ENCODE measurements around the gene ZNF227. TPM values are rescaled to one million over a fixed set of nuclear protein-coding genes. Genes with fewer than 3 reads are reported as not detected.
A peak's percentile ranks its signal among the peaks of the same experiment; 100 is the strongest.
"Not testable (repeated sequence)": the region's sequence is repeated elsewhere in the genome, so short reads cannot be mapped to it uniquely, and the experiment has no call there.

Gene ZNF227
- polyA plus RNA-seq, 1 donor (not counting 4 experiments of a cell fraction or from before 2014, with no cell fraction given) = 7.7 TPM

GRCh38 chr19:44212866-44213346 lies 574 bp downstream of the ZNF227 start:
- H3K27ac ChIP-seq (ENCODE audit: control insufficient read depth, insufficient read depth, low read length) = peak overlapping the region; percentile 71
- H4K20me1 ChIP-seq (ENCODE audit: control insufficient read depth, extremely low read depth, insufficient read depth, low read length) = no peaks in the 10 kb centered on the region
- peaks cover 5 to 6% of the 10 kb centered on the region in 2 experiments for H3K36me3 ChIP-seq (ENCODE audit: control insufficient read depth in 2 of 2, extremely low read depth in 1 of 2, insufficient read depth in 2 of 2, low read length in 2 of 2)
- peak overlapping the region; percentile 80 for H3K9ac ChIP-seq (ENCODE audit: control insufficient read depth, extremely low read depth, insufficient read depth, low read length)
- peak overlapping the region; percentile 70 to 93 (median 86) for H3K4me3 ChIP-seq (ENCODE audit: control insufficient read depth in 2 of 3, extremely low read depth in 1 of 3, insufficient read depth in 2 of 3, low read depth in 1 of 3, low read length in 3 of 3)
- H3K9me3 ChIP-seq (ENCODE audit: control insufficient read depth, low read depth, low read length) = no peaks in the 10 kb centered on the region
- H3K79me2 ChIP-seq (ENCODE audit: control insufficient read depth, insufficient read depth, low read length) = peaks cover 13% of the 10 kb centered on the region
- H3K4me2 ChIP-seq (ENCODE audit: control insufficient read depth, extremely low read depth, insufficient read depth, low read depth, low read length) = peak overlapping the region; percentile 97
- dilution Hi-C loops (cut with MboI; ENCODE audit: extremely low pct_ligation_motif_present, low sequenced_read_pairs) = no loop called here
- DNase-seq (ENCODE audit: low read depth, low spot score) (no peak), FAIRE-seq (no peak)
- peak overlapping the region; percentile 90 for H2AFZ ChIP-seq (ENCODE audit: control insufficient read depth, low read length)
- peaks cover 14% of the 10 kb centered on the region for H3K4me1 ChIP-seq (ENCODE audit: control insufficient read depth, extremely low read depth, insufficient read depth, low read length)
- no peaks in the 10 kb centered on the region for H3K9me1 ChIP-seq (ENCODE audit: control insufficient read depth, extremely low read depth, insufficient read depth, low read length)
- no peaks in the 10 kb centered on the region for H3K27me3 ChIP-seq (ENCODE audit: control insufficient read depth, extremely low read depth, insufficient read depth, low read length)
- no peak for TF ChIP-seq EZH2 (IDR thresholded peaks at IDR 0.05; ENCODE audit: low read length)
- no peak for TF ChIP-seq CTCF (optimal IDR thresholded peaks at IDR 0.05 in 1 of 3, IDR thresholded peaks at IDR 0.05 in 1 of 3, conservative IDR thresholded peaks at IDR 0.05 in 1 of 3; ENCODE audit: extremely low read depth in 1 of 3, insufficient read depth in 2 of 3, low read length in 3 of 3)

- H4K20me1 ChIP-seq (ENCODE audit: control insufficient read depth, extremely low read depth, insufficient read depth, low read length); H3K9ac ChIP-seq (ENCODE audit: control insufficient read depth, extremely low read depth, insufficient read depth, low read length); H3K4me1 ChIP-seq (ENCODE audit: control insufficient read depth, extremely low read depth, insufficient read depth, low read length); H3K4me3 ChIP-seq (ENCODE audit: control insufficient read depth in 2 of 3, extremely low read depth in 1 of 3, insufficient read depth in 2 of 3, low read depth in 1 of 3, low read length in 3 of 3); FAIRE-seq; H3K27me3 ChIP-seq (ENCODE audit: control insufficient read depth, extremely low read depth, insufficient read depth, low read length); H3K4me2 ChIP-seq (ENCODE audit: control insufficient read depth, extremely low read depth, insufficient read depth, low read depth, low read length); H3K9me3 ChIP-seq (ENCODE audit: control insufficient read depth, low read depth, low read length); H2AFZ ChIP-seq (ENCODE audit: control insufficient read depth, low read length); H3K36me3 ChIP-seq (ENCODE audit: control insufficient read depth in 2 of 2, extremely low read depth in 1 of 2, insufficient read depth in 2 of 2, low read length in 2 of 2); H3K79me2 ChIP-seq (ENCODE audit: control insufficient read depth, insufficient read depth, low read length); H3K27ac ChIP-seq (ENCODE audit: control insufficient read depth, insufficient read depth, low read length); DNase-seq (ENCODE audit: low read depth, low spot score); dilution Hi-C loops (cut with MboI; ENCODE audit: extremely low pct_ligation_motif_present, low sequenced_read_pairs); H3K9me1 ChIP-seq (ENCODE audit: control insufficient read depth, extremely low read depth, insufficient read depth, low read length): not testable (repeated sequence)
These were observed 7.6 kb downstream of the ZNF227 start for GRCh38 chr19:44219926-44220325.

- H4K20me1 ChIP-seq (ENCODE audit: control insufficient read depth, extremely low read depth, insufficient read depth, low read length); DNase-seq (ENCODE audit: low read depth, low spot score); H3K79me2 ChIP-seq (ENCODE audit: control insufficient read depth, insufficient read depth, low read length); H2AFZ ChIP-seq (ENCODE audit: control insufficient read depth, low read length); H3K9me1 ChIP-seq (ENCODE audit: control insufficient read depth, extremely low read depth, insufficient read depth, low read length); H3K9ac ChIP-seq (ENCODE audit: control insufficient read depth, extremely low read depth, insufficient read depth, low read length); H3K27me3 ChIP-seq (ENCODE audit: control insufficient read depth, extremely low read depth, insufficient read depth, low read length); H3K4me1 ChIP-seq (ENCODE audit: control insufficient read depth, extremely low read depth, insufficient read depth, low read length); H3K4me3 ChIP-seq (ENCODE audit: control insufficient read depth in 2 of 3, extremely low read depth in 1 of 3, insufficient read depth in 2 of 3, low read depth in 1 of 3, low read length in 3 of 3); H3K9me3 ChIP-seq (ENCODE audit: control insufficient read depth, low read depth, low read length); FAIRE-seq; dilution Hi-C loops (cut with MboI; ENCODE audit: extremely low pct_ligation_motif_present, low sequenced_read_pairs); H3K27ac ChIP-seq (ENCODE audit: control insufficient read depth, insufficient read depth, low read length); H3K4me2 ChIP-seq (ENCODE audit: control insufficient read depth, extremely low read depth, insufficient read depth, low read depth, low read length); H3K36me3 ChIP-seq (ENCODE audit: control insufficient read depth in 2 of 2, extremely low read depth in 1 of 2, insufficient read depth in 2 of 2, low read length in 2 of 2): not testable (repeated sequence)
These were observed 8.4 kb downstream of the ZNF227 start for GRCh38 chr19:44220761-44221160.

GRCh38 chr19:44221291-44221690 lies 9.0 kb downstream of the ZNF227 start:
- H3K4me2 ChIP-seq (ENCODE audit: control insufficient read depth, extremely low read depth, insufficient read depth, low read depth, low read length); FAIRE-seq; H3K9me3 ChIP-seq (ENCODE audit: control insufficient read depth, low read depth, low read length); H3K27ac ChIP-seq (ENCODE audit: control insufficient read depth, insufficient read depth, low read length); H3K36me3 ChIP-seq (ENCODE audit: control insufficient read depth in 2 of 2, extremely low read depth in 1 of 2, insufficient read depth in 2 of 2, low read length in 2 of 2); H3K4me1 ChIP-seq (ENCODE audit: control insufficient read depth, extremely low read depth, insufficient read depth, low read length); H3K27me3 ChIP-seq (ENCODE audit: control insufficient read depth, extremely low read depth, insufficient read depth, low read length); H2AFZ ChIP-seq (ENCODE audit: control insufficient read depth, low read length); H3K9ac ChIP-seq (ENCODE audit: control insufficient read depth, extremely low read depth, insufficient read depth, low read length); H3K79me2 ChIP-seq (ENCODE audit: control insufficient read depth, insufficient read depth, low read length); H3K9me1 ChIP-seq (ENCODE audit: control insufficient read depth, extremely low read depth, insufficient read depth, low read length); H3K4me3 ChIP-seq (ENCODE audit: control insufficient read depth in 2 of 3, extremely low read depth in 1 of 3, insufficient read depth in 2 of 3, low read depth in 1 of 3, low read length in 3 of 3); H4K20me1 ChIP-seq (ENCODE audit: control insufficient read depth, extremely low read depth, insufficient read depth, low read length); DNase-seq (ENCODE audit: low read depth, low spot score); dilution Hi-C loops (cut with MboI; ENCODE audit: extremely low pct_ligation_motif_present, low sequenced_read_pairs): not testable (repeated sequence)

All from keratinocyte (primary cell).